ENCODE results near the gene SLC2A13. TPM values are rescaled to one million over a fixed set of nuclear protein-coding genes. Genes with fewer than 3 reads are reported as not detected.

The SLC2A13 gene
- total and polyA plus RNA-seq, 2 donors (not counting 3 experiments of a cell fraction or from before 2014, with no cell fraction given) = 1.2 to 4.9 TPM

DNA sequence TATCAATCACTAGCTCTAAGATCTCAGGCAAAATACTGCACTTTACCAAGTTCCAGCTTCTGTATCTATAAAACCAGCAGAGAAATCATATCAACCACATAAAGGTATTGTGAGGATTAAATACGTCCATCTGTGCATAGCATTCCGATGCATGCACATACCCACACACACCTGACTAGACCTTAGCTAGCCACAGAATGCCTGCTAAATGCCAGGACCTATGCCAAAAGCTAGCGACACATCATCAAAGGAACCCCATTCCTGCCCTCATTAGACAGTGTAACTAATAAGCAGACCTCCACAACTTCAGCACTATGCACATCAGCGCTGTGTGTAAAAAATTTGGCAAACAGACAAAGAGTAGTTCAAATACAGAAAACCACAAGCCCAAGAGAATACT, 185.2 kb downstream of the SLC2A13 start:
- intact Hi-C loops (cut with micrococcal nuclease) = no loop called here
- POLR2A ChIA-PET = no interaction called here
- dilution Hi-C loops (cut with MboI; ENCODE audit: extremely low pct_ligation_motif_present, low sequenced_read_pairs) = no loop called here
- no peaks in the 10 kb centered on the region for H3K9me1 ChIP-seq (replicated peaks; ENCODE audit: control insufficient read depth, extremely low read depth, insufficient read depth, low read length)
- no peaks in the 10 kb centered on the region for H3K27me3 ChIP-seq (ENCODE audit: control insufficient read depth in 2 of 2, insufficient read depth in 2 of 2, low read length in 2 of 2)
- no peaks in the 10 kb centered on the region for H4K20me1 ChIP-seq (replicated peaks; ENCODE audit: control insufficient read depth, extremely low read depth, insufficient read depth, low read length)
- BruUV-seq (replicated peaks) = no TSS peak
- no peak overlapping the region for H2AFZ ChIP-seq (ENCODE audit: low read depth, low read length)
- H3K9ac ChIP-seq (replicated peaks; ENCODE audit: extremely low read depth, insufficient read depth, low read length) = no peak overlapping the region
- H3K36me3 ChIP-seq (ENCODE audit: control insufficient read depth in 2 of 2, extremely low read depth in 1 of 2, insufficient read depth in 2 of 2, low read length in 2 of 2) = no peaks in the 10 kb centered on the region
- no peaks in the 10 kb centered on the region for H3K9me3 ChIP-seq (replicated peaks; ENCODE audit: control insufficient read depth, insufficient read depth, low read length)
- H3K4me3 ChIP-seq (replicated peaks in 1 of 3; ENCODE audit: insufficient read depth in 1 of 3, low read depth in 1 of 3, low read length in 3 of 3) = no peak overlapping the region
- DNase-seq (ENCODE audit: low read depth, low spot score) = no peak
- H3K4me1 ChIP-seq (ENCODE audit: control insufficient read depth, extremely low read depth, insufficient read depth, low read length) = no peaks in the 10 kb centered on the region
- CTCF ChIA-PET = no interaction called here
- no peak overlapping the region for H3K27ac ChIP-seq (ENCODE audit: insufficient read depth, low read depth, low read length)
- TF ChIP-seq JUN (IDR thresholded peaks at IDR 0.05; ENCODE audit: borderline replicate concordance, insufficient read depth, insufficient read length, low read depth) = no peak
- no peak for TF ChIP-seq GATA2 (IDR thresholded peaks at IDR 0.05; ENCODE audit: insufficient read depth, insufficient read length, low read depth, low read length)
- no peak for TF ChIP-seq POLR2A (IDR thresholded peaks at IDR 0.05; ENCODE audit: low read depth, low read length)
- TF ChIP-seq, protein P1, sequence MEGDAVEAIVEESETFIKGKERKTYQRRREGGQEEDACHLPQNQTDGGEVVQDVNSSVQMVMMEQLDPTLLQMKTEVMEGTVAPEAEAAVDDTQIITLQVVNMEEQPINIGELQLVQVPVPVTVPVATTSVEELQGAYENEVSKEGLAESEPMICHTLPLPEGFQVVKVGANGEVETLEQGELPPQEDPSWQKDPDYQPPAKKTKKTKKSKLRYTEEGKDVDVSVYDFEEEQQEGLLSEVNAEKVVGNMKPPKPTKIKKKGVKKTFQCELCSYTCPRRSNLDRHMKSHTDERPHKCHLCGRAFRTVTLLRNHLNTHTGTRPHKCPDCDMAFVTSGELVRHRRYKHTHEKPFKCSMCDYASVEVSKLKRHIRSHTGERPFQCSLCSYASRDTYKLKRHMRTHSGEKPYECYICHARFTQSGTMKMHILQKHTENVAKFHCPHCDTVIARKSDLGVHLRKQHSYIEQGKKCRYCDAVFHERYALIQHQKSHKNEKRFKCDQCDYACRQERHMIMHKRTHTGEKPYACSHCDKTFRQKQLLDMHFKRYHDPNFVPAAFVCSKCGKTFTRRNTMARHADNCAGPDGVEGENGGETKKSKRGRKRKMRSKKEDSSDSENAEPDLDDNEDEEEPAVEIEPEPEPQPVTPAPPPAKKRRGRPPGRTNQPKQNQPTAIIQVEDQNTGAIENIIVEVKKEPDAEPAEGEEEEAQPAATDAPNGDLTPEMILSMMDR (IDR thresholded peaks at IDR 0.05; ENCODE audit: extremely low read depth in 1 of 2, insufficient read depth in 1 of 2, low read depth in 1 of 2, low read length in 2 of 2) = no peak
- no peak for TF ChIP-seq FOS (IDR thresholded peaks at IDR 0.05; ENCODE audit: borderline replicate concordance, insufficient read depth, low read length)
- no peak for TF ChIP-seq MYC (IDR thresholded peaks at IDR 0.05; ENCODE audit: low read depth, low read length)
- TF ChIP-seq, protein P2, sequence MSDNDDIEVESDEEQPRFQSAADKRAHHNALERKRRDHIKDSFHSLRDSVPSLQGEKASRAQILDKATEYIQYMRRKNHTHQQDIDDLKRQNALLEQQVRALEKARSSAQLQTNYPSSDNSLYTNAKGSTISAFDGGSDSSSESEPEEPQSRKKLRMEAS (IDR thresholded peaks at IDR 0.05; ENCODE audit: insufficient read depth, insufficient read length) = no peak
- no peak for FAIRE-seq
- no peaks in the 10 kb centered on the region for H3K79me2 ChIP-seq (ENCODE audit: control insufficient read depth, insufficient read depth, low read length)
- no peak overlapping the region for H3K4me2 ChIP-seq (ENCODE audit: insufficient read depth, low read length)
